A549 (cell line): ENCODE results near the gene MEG3.

ENCODE experiments used
- CHD4 ChIP-seq: fragments of 200-600 bp; sonication (generic); IDR thresholded peaks from 2 replicates; pipeline ENCODE4 v1.6.1; 2016; ENCODE audit warnings: antibody characterized with exemption, mild to moderate bottlenecking, borderline replicate concordance
- KDM5A ChIP-seq: fragments of 200-600 bp; sonication (generic); IDR thresholded peaks from 2 replicates; pipeline ENCODE4 v1.6.1; 2016; ENCODE audit warnings: antibody characterized with exemption, mild to moderate bottlenecking
- MAFK ChIP-seq: fragments of 450-650 bp; IDR thresholded peaks from 2 replicates; pipeline ENCODE4 v1.6.1; 2014; ENCODE audit not compliant: partially characterized antibody
- NFE2L2 ChIP-seq: fragments of 150-350 bp; conservative IDR thresholded peaks from 2 replicates; pipeline ENCODE4 v1.6.1; 2014; ENCODE audit warnings: low read length
- POLR2A ChIP-seq: IDR thresholded peaks from 2 replicates; pipeline ENCODE4 v1.6.1; 2012; ENCODE audit warnings: mild to moderate bottlenecking, low read length
- RAD21 ChIP-seq, 2 experiments: fragments of >200 bp in 1 of 2; sonication (Bioruptor Twin) in 1 of 2; formaldehyde crosslinking in 1 of 2; IDR thresholded peaks in 1 of 2; conservative IDR thresholded peaks in 1 of 2; 2 replicates in 1 of 2; 3 replicates in 1 of 2; pipeline ENCODE4 v1.6.1; 2012 to 2018; ENCODE audit warnings: inconsistent platforms in 1 of 2
- RCOR1 ChIP-seq: fragments of 150-350 bp; IDR thresholded peaks from 2 replicates; pipeline ENCODE4 v1.6.1; 2014; ENCODE audit warnings: antibody characterized with exemption, low read length, low read depth
- ZFP36 ChIP-seq: fragments of 450-650 bp; IDR thresholded peaks from 2 replicates; pipeline ENCODE4 v1.6.1; 2014; ENCODE audit warnings: borderline replicate concordance; ENCODE audit not compliant: partially characterized antibody
- ZNF302 ChIP-seq: fragments of 250-450 bp; sonication (Bioruptor Pico); IDR thresholded peaks from 2 replicates; pipeline ENCODE4 v1.9.0; 2021; ENCODE audit warnings: inconsistent platforms, mild to moderate bottlenecking, moderate library complexity
- TF ChIP-seq, protein P1 (sequence below): fragments of >200 bp; sonication (Bioruptor Twin); formaldehyde crosslinking; IDR thresholded peaks from 3 replicates; pipeline ENCODE4 v1.5.1; 2016
- TF ChIP-seq, protein P2 (sequence below): fragments of 200-600 bp; sonication (generic); IDR thresholded peaks from 2 replicates; pipeline ENCODE4 v1.6.1; 2016; ENCODE audit warnings: antibody characterized with exemption, mild to moderate bottlenecking, moderate library complexity
- TF ChIP-seq, protein P3 (sequence below): fragments of 450-650 bp; IDR thresholded peaks from 2 replicates; pipeline ENCODE4 v1.6.1; 2014; ENCODE audit warnings: antibody characterized with exemption

DNA sequence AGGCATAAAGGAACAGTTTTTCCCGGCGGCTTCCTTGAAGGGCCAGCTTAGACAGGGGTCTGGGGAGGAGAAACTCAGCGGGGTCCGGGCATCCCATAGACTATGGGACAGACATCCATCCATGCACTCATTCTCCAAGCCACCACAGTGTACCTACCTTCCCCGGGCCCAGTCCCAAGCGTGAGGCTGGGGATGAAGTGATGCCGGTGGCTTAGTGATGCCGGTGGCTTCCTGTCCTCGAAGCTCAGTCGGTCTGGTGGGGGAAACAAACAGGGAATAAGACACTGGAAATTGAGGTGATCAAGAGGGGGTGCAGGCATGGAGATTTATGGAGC, 77.2 kb downstream of the MEG3 start:
- TF ChIP-seq, protein P1, sequence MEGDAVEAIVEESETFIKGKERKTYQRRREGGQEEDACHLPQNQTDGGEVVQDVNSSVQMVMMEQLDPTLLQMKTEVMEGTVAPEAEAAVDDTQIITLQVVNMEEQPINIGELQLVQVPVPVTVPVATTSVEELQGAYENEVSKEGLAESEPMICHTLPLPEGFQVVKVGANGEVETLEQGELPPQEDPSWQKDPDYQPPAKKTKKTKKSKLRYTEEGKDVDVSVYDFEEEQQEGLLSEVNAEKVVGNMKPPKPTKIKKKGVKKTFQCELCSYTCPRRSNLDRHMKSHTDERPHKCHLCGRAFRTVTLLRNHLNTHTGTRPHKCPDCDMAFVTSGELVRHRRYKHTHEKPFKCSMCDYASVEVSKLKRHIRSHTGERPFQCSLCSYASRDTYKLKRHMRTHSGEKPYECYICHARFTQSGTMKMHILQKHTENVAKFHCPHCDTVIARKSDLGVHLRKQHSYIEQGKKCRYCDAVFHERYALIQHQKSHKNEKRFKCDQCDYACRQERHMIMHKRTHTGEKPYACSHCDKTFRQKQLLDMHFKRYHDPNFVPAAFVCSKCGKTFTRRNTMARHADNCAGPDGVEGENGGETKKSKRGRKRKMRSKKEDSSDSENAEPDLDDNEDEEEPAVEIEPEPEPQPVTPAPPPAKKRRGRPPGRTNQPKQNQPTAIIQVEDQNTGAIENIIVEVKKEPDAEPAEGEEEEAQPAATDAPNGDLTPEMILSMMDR, result no peak
- TF ChIP-seq, protein P2, sequence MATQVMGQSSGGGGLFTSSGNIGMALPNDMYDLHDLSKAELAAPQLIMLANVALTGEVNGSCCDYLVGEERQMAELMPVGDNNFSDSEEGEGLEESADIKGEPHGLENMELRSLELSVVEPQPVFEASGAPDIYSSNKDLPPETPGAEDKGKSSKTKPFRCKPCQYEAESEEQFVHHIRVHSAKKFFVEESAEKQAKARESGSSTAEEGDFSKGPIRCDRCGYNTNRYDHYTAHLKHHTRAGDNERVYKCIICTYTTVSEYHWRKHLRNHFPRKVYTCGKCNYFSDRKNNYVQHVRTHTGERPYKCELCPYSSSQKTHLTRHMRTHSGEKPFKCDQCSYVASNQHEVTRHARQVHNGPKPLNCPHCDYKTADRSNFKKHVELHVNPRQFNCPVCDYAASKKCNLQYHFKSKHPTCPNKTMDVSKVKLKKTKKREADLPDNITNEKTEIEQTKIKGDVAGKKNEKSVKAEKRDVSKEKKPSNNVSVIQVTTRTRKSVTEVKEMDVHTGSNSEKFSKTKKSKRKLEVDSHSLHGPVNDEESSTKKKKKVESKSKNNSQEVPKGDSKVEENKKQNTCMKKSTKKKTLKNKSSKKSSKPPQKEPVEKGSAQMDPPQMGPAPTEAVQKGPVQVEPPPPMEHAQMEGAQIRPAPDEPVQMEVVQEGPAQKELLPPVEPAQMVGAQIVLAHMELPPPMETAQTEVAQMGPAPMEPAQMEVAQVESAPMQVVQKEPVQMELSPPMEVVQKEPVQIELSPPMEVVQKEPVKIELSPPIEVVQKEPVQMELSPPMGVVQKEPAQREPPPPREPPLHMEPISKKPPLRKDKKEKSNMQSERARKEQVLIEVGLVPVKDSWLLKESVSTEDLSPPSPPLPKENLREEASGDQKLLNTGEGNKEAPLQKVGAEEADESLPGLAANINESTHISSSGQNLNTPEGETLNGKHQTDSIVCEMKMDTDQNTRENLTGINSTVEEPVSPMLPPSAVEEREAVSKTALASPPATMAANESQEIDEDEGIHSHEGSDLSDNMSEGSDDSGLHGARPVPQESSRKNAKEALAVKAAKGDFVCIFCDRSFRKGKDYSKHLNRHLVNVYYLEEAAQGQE, result no peak
- TF ChIP-seq ZFP36 (no peak), KDM5A (no peak), POLR2A (no peak), ZNF302 (CRISPR knock-in tag) (no peak), RAD21 (conservative IDR thresholded peaks at IDR 0.05 in 1 of 2, IDR thresholded peaks at IDR 0.05 in 1 of 2) (no peak), CHD4 (no peak), NFE2L2 (no peak), RCOR1 (no peak), MAFK (no peak)
- TF ChIP-seq, protein P3, sequence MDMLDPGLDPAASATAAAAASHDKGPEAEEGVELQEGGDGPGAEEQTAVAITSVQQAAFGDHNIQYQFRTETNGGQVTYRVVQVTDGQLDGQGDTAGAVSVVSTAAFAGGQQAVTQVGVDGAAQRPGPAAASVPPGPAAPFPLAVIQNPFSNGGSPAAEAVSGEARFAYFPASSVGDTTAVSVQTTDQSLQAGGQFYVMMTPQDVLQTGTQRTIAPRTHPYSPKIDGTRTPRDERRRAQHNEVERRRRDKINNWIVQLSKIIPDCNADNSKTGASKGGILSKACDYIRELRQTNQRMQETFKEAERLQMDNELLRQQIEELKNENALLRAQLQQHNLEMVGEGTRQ, result no peak
